SK-N-SH treated with all-trans-retinoic acid at 6 μM for 48 hours (cell line): ENCODE results near the gene EPHA6.

ENCODE experiments used
- ATAC-seq: fragments of 200-7000 bp; cut with Tn5 transposase; 3 replicates; pipeline ENCODE4 v1.9.1; 2020; ENCODE audit warnings: mild to moderate bottlenecking, moderate library complexity
- ARNTL ChIP-seq: fragments of 450-650 bp; formaldehyde crosslinking; IDR thresholded peaks from 2 replicates; pipeline ENCODE4 v1.5.0; 2020; ENCODE audit warnings: low read depth, mild to moderate bottlenecking, moderate library complexity, borderline replicate concordance
- BACH2 ChIP-seq: fragments of 250-450 bp; sonication (Bioruptor Pico); IDR thresholded peaks from 2 replicates; pipeline ENCODE4 v1.9.0; 2021; ENCODE audit warnings: mild to moderate bottlenecking, borderline replicate concordance
- CREB5 ChIP-seq: fragments of 250-450 bp; sonication (Bioruptor Pico); IDR thresholded peaks from 2 replicates; pipeline ENCODE4 v1.5.1; 2020; ENCODE audit warnings: low read depth, mild to moderate bottlenecking, moderate library complexity
- CSDC2 ChIP-seq: fragments of 250-450 bp; sonication (Bioruptor Pico); IDR thresholded peaks from 2 replicates; pipeline ENCODE4 v1.5.0; 2020; ENCODE audit warnings: mild to moderate bottlenecking, moderate library complexity
- CSRNP3 ChIP-seq: fragments of 250-450 bp; sonication (Bioruptor Pico); IDR thresholded peaks from 2 replicates; pipeline ENCODE4 v1.5.1; 2021; ENCODE audit warnings: mild to moderate bottlenecking, moderate library complexity
- ESRRG ChIP-seq: fragments of 250-450 bp; sonication (Bioruptor Pico); IDR thresholded peaks from 2 replicates; pipeline ENCODE4 v1.6.1; 2021; ENCODE audit warnings: mild to moderate bottlenecking
- GLIS3 ChIP-seq: fragments of 250-450 bp; sonication (Bioruptor Pico); IDR thresholded peaks from 2 replicates; pipeline ENCODE4 v1.5.0; 2020; ENCODE audit warnings: mild to moderate bottlenecking, moderate library complexity
- ISL1 ChIP-seq: fragments of 250-450 bp; sonication (Bioruptor Pico); IDR thresholded peaks from 2 replicates; pipeline ENCODE4 v2.1.2; 2022; ENCODE audit warnings: mild to moderate bottlenecking, moderate library complexity
- OSR1 ChIP-seq: fragments of 250-450 bp; sonication (Bioruptor Pico); IDR thresholded peaks from 2 replicates; pipeline ENCODE4 v1.8.0; 2022; ENCODE audit warnings: moderate library complexity, mild to moderate bottlenecking, inconsistent platforms
- PATZ1 ChIP-seq: fragments of 250-450 bp; sonication (Bioruptor Pico); IDR thresholded peaks from 2 replicates; pipeline ENCODE4 v1.8.0; 2020; ENCODE audit warnings: mild to moderate bottlenecking, moderate library complexity, borderline replicate concordance
- POU6F1 ChIP-seq: fragments of 250-450 bp; sonication (Bioruptor Pico); IDR thresholded peaks from 2 replicates; pipeline ENCODE4 v1.8.0; 2021; ENCODE audit warnings: low read depth, mild to moderate bottlenecking, moderate library complexity, borderline replicate concordance
- PPARA ChIP-seq: fragments of 250-450 bp; sonication (Bioruptor Pico); IDR thresholded peaks from 2 replicates; pipeline ENCODE4 v1.5.0; 2020; ENCODE audit warnings: mild to moderate bottlenecking, borderline replicate concordance
- RARB ChIP-seq: fragments of 250-450 bp; sonication (Bioruptor Pico); IDR thresholded peaks from 2 replicates; pipeline ENCODE4 v1.8.0; 2021; ENCODE audit warnings: mild to moderate bottlenecking, moderate library complexity
- SNAI2 ChIP-seq: fragments of 250-450 bp; sonication (Bioruptor Pico); IDR thresholded peaks from 2 replicates; pipeline ENCODE4 v1.5.0; 2020; ENCODE audit warnings: mild to moderate bottlenecking, moderate library complexity
- TCF4 ChIP-seq: fragments of 250-450 bp; sonication (Bioruptor Pico); IDR thresholded peaks from 2 replicates; pipeline ENCODE4 v1.8.0; 2021; ENCODE audit warnings: mild to moderate bottlenecking, moderate library complexity, borderline replicate concordance
- TSHZ2 ChIP-seq: fragments of 250-450 bp; sonication (Bioruptor Pico); IDR thresholded peaks from 2 replicates; pipeline ENCODE4 v1.5.0; 2020; ENCODE audit warnings: mild to moderate bottlenecking, moderate library complexity
- ZC3H10 ChIP-seq: fragments of 250-450 bp; sonication (Bioruptor Pico); IDR thresholded peaks from 2 replicates; pipeline ENCODE4 v1.5.1; 2021; ENCODE audit warnings: mild to moderate bottlenecking, moderate library complexity
- ZFP3 ChIP-seq: fragments of 250-450 bp; sonication (Bioruptor Pico); IDR thresholded peaks from 2 replicates; pipeline ENCODE4 v1.5.0; 2020; ENCODE audit warnings: mild to moderate bottlenecking, moderate library complexity
- ZFP30 ChIP-seq: fragments of 450-650 bp; formaldehyde crosslinking; IDR thresholded peaks from 2 replicates; pipeline ENCODE4 v1.5.0; 2022; ENCODE audit warnings: mild to moderate bottlenecking, moderate library complexity
- ZNF565 ChIP-seq: fragments of 450-650 bp; formaldehyde crosslinking; conservative IDR thresholded peaks from 2 replicates; pipeline ENCODE4 v1.5.0; 2020; ENCODE audit warnings: low read depth, mild to moderate bottlenecking, moderate library complexity
- ZNF8 ChIP-seq: fragments of 450-650 bp; formaldehyde crosslinking; IDR thresholded peaks from 2 replicates; pipeline ENCODE4 v1.5.0; 2020; ENCODE audit warnings: mild to moderate bottlenecking, moderate library complexity

Gene EPHA6

GRCh38 chr3:97711654-97712053 is 897.3 kb downstream of the EPHA6 start:
- TF ChIP-seq CREB5 (CRISPR knock-in tag): no peak
- no peak for TF ChIP-seq RARB (CRISPR knock-in tag)
- no peak for TF ChIP-seq ZC3H10 (CRISPR knock-in tag)
- TF ChIP-seq ARNTL (CRISPR knock-in tag): no peak
- no peak for TF ChIP-seq ZFP30
- TF ChIP-seq PPARA: no peak
- TF ChIP-seq ESRRG (CRISPR knock-in tag): no peak
- TF ChIP-seq ZFP3: no peak
- TF ChIP-seq PATZ1 (CRISPR knock-in tag): no peak
- no peak for TF ChIP-seq BACH2 (CRISPR knock-in tag)
- no peak for TF ChIP-seq ZNF8
- TF ChIP-seq TSHZ2 (CRISPR knock-in tag): no peak
- TF ChIP-seq CSDC2: no peak
- TF ChIP-seq TCF4 (CRISPR knock-in tag): no peak
- TF ChIP-seq OSR1 (CRISPR knock-in tag): no peak
- no peak for TF ChIP-seq GLIS3
- no peak for TF ChIP-seq ZNF565 (CRISPR knock-in tag)
- TF ChIP-seq POU6F1: no peak
- TF ChIP-seq SNAI2: no peak
- ATAC-seq: no peak

GRCh38 chr3:97712919-97713318 is 898.5 kb downstream of the EPHA6 start:
- no peak for TF ChIP-seq ZC3H10 (CRISPR knock-in tag)
- TF ChIP-seq ZFP30: no peak
- no peak for TF ChIP-seq PATZ1 (CRISPR knock-in tag)
- no peak for TF ChIP-seq POU6F1
- TF ChIP-seq SNAI2: no peak
- TF ChIP-seq ISL1: no peak
- TF ChIP-seq CSRNP3 (CRISPR knock-in tag): no peak
- TF ChIP-seq OSR1 (CRISPR knock-in tag): no peak
- TF ChIP-seq CSDC2: no peak
- no peak for TF ChIP-seq GLIS3
- no peak for TF ChIP-seq ARNTL (CRISPR knock-in tag)
- no peak for TF ChIP-seq ESRRG (CRISPR knock-in tag)
- TF ChIP-seq RARB (CRISPR knock-in tag): no peak
- no peak for TF ChIP-seq ZFP3
- no peak for TF ChIP-seq TSHZ2 (CRISPR knock-in tag)
- TF ChIP-seq BACH2 (CRISPR knock-in tag): no peak
- ATAC-seq: no peak
